Superior temporal gyrus (tissue), 1 donor: Measurements from ENCODE around the gene SPRED2.
"Not testable (repeated sequence)": the region's sequence is repeated elsewhere in the genome, so short reads cannot be mapped to it uniquely, and the experiment has no call there.

Experiments used
- DNase-seq: peaks from one replicate; pipeline ENCODE4 v3.0.0-alpha.2; 2016; ENCODE audit errors: extremely low spot score

Gene SPRED2

GRCh38 chr2:65343386-65343785 is 89.0 kb downstream of the SPRED2 start:
- no peak for DNase-seq

- DNase-seq: no peak
Observed at GRCh38 chr2:65340898-65341681, 91.3 kb downstream of the SPRED2 start.

DNA sequence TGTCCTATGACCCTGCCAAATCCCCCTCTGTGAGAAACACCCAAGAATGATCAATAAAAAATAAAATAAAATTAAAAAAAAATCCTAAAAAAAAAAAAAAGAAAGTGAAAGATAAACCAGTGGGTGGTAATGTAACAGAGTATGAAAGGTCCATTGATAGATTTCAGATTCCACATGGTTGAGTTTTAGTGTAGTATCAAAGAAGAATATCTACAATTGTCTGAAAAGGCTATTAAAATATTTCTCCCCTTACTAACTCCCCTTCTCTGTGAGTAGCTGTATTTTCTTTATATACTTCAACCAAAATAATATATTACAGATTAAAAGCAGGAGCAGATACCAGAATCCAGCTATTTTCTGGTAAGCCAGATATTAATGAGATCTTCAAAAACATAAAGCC is 92.8 kb downstream of the SPRED2 start:
- DNase-seq: no peak

- DNase-seq: not testable (repeated sequence)
Observed at GRCh38 chr2:65338830-65339495, 93.4 kb downstream of the SPRED2 start.

DNA sequence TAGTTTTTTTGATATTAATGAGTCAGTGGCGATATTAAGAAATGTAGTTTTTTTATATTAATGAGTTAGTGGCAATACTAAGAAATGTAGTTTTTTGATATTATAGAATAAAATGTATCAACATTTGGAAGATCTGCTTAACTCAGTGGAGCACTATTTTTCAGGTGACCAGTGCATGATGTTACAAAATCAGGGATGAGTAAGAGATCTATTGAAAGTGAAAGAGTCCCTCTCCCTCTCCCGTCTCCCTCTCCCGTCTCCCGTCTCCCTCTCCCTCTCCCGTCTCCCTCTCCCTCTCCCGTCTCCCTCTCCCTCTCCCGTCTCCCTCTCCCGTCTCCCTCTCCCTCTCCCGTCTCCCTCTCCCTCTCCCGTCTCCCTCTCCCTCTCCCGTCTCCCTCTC is 94.5 kb downstream of the SPRED2 start:
- DNase-seq: not testable (repeated sequence)

DNA sequence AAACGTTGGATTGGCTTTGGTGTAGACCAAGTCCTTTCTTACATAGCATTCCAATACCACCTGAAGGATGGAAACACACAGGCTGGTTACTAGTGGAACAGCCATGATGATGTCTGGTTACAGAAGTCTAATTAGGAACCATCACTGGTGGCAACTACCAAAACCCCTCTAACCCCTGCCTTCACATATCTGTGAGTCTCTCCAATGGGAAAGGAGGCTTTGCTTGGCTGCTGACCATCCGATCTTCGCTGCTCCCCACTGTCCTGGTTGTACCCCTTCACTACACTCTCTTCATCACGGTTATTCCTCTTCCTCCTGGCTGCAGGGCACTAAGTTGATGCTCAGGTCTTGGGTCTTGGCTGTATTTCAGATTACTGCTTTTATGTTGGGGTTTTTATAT is 97.7 kb downstream of the SPRED2 start:
- no peak for DNase-seq

GRCh38 chr2:65331336-65332025 is 100.9 kb downstream of the SPRED2 start:
- DNase-seq: no peak

GRCh38 chr2:65329525-65329924 is 102.9 kb downstream of the SPRED2 start:
- DNase-seq: no peak

DNA sequence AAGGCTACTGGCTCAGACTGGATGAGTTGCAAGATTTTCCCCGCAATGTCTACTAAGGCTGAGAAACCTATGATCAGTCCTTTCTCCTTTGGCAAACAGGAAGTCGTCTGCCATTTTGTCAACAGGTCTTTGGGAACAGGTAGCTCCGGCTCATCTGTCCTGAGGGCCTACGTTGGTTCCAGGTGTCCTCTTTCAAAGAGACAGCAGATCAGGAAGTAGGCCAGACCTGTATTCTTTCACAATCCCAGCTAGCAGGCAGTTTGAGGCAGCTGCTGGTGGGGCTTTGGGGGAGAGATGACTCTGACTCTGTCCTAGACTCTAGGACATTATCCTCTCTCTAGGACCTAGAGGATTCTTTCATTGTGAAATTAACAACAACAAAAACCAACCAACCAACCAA is 106.1 kb downstream of the SPRED2 start:
- no peak for DNase-seq

- no peak for DNase-seq
Observed at GRCh38 chr2:65325066-65325465, 107.3 kb downstream of the SPRED2 start.

GRCh38 chr2:65320946-65321345 is 111.5 kb downstream of the SPRED2 start:
- DNase-seq: no peak

DNA sequence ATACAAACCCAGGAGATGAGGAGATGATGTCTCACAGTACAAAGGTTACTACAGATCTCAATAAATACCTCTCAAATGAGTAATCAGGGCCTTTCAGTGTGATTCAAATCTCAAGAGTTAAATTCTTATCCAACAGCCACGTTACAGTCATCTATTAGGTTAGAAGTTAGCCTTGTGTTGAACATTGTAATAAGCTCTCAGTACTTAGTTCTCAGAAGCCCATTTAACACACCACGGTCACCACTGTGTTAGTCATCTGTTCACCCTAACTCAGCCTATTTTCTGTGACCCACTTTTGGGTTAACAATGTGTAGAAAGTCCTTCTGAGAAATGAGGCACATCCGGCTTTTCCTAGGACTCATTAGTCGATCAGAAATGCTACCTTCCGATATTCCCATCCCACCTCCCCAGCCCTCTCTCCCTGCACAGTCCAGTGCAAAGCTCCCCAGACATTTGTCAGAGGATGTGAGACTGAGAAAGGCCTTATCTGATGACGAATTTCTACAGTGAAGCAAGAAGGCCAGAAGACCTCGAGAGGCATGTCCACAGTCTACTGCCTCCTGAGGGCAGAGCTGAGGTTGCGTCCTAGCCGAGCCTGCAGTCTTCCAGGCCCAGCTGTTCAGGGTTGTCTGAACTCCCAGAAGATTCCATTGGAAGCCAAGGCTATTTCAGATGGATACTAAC is 112.2 kb downstream of the SPRED2 start:
- no peak for DNase-seq

- no peak for DNase-seq
Observed at GRCh38 chr2:65319674-65320041, 112.7 kb downstream of the SPRED2 start.

- DNase-seq: no peak
Observed at GRCh38 chr2:65319072-65319673, 113.2 kb downstream of the SPRED2 start.

DNA sequence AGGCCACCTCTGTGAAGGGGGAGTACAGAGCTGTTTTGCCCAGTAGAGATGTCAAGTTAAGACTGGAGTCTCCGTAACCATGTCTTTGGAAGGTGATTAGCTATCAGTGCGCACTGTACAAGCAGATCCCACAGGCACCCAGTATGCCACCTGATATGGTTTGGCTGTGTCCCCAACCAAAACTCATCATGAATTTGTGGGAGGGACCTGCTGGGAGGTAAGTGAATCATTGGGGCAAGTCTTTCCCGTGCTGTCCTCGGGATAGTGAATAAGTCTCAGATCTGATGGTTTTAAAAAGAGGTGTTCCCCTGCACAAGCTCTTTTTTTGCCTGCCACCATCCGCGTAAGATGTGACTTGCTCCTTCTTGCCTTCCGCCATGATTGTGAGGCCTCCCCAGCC is 114.6 kb downstream of the SPRED2 start:
- no peak for DNase-seq

GRCh38 chr2:65317351-65317750 is 115.0 kb downstream of the SPRED2 start:
- not testable (repeated sequence) for DNase-seq

DNA sequence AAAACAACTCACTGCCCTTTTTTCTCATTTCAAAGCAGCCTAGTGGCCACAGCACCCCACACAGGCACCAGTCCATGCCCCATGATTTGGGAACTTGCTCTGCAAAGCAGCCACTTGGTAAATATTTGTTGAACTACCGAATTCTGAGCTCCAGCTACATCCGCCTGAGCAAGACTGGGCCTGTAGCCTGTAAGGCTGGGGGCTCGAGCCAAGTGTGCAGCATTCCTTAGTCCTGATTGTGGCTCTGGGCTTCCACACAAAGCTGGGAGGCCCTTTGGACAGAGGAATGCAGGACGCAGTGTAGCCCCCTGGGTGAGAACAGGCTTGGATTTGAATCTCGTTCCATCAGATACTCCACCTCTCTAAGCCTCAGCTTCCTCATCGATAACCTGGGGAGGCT is 116.3 kb downstream of the SPRED2 start:
- no peak for DNase-seq

DNA sequence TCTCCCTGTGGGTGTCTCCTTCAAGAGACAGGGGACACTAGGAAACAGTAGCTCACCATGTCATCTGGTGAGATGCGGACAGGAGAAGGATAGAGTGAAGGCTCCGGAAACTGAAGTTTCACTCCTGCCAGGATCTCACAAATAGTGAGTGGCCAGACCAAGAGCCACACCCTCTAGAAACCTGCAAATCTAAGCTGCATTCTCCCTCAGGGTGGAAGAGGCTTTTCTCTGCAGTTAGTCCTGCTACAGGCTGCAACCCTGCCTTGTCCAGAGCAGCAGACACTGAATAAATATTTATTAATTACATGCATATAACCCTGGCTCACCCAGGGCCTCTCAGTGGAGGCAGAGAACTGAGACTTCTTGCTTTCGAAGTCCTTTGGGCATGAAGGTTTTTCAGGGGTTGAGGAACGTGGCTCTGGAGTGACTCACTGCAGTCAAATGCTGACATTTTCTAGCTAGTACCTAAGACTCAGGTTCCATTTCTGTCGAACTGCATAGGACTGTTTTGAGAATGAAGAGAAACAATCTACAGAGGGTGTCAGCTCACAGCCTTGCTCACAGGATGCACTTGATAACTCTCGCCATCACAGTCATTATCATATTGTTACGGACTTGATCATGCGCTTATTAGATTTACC is 117.5 kb downstream of the SPRED2 start:
- no peak for DNase-seq

DNA sequence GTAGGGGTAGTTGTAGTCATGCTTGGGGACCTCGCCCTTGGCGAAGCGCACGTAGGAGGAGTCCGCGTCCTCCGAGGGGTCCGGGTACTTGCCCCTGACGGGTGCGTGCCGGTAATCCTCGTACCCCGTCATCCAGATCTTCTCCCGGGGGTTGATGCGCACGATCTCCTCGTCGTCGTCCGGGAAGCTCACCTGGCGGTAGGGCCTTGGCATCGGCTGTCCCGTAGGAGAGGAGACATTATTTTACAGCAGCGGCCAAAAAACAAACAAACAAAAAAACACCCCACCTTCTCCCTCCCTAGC is 118.5 kb downstream of the SPRED2 start:
- no peak for DNase-seq

DNA sequence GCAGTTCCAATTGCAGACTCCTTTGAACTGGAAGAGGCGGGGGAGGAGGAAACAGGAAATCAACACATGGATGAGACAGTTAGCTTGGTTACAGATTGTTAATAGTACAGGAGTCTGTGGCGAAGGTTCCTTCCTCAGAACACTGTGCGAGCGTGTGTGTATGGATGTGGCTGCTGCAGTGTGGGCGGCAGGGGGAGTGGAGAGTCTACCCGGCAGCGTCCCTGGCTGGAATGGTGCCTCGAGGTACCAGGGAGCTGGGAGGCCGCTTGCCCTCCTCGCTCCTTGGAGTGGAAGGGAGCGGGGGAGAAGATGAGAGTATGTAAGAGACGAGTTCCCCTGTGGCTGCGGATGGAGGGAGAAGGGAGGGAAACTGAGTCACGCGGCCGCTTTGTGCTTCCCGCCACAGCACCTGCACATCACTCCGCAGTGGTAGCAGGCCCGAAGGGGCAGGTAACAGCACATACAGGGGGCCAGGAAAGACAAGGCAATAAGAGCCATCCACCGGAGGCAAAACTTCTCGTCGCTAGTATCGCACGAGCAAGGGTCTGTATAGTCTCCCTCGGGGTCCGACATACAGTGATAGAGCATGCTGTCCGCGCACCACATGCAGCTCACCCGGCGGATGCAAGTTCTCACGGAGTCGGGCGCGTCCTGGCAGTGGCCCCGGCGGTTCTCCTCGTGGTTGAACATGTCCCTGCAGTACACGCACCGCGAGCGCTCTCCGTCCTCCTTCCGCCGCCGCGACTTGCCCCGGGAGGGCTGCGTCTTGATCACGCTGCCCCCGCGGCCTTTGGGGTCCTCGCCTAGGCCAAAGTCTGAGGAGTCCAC is 119.1 kb downstream of the SPRED2 start:
- no peak for DNase-seq

DNA sequence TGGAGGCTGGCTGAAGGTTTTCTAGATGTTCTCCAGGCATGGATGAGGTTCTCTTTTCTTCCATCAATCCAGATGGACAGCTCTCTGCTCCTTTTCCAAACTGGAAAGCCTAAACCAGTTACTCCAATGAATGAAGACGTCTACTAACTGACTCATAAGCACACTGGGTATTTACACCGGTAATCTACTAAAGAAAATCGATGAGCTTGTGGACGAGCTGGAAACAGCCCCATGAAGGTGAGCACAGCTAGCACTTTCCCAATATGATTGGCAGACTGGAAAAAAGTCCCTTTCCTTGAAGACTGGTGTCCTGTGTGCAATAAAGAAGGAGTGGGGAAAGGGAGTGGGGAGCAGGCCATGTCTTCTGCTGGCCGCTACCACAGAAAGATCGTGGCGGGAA is 120.8 kb downstream of the SPRED2 start:
- DNase-seq: no peak
